ENCODE measurements around the gene ARHGAP24.

DNA sequence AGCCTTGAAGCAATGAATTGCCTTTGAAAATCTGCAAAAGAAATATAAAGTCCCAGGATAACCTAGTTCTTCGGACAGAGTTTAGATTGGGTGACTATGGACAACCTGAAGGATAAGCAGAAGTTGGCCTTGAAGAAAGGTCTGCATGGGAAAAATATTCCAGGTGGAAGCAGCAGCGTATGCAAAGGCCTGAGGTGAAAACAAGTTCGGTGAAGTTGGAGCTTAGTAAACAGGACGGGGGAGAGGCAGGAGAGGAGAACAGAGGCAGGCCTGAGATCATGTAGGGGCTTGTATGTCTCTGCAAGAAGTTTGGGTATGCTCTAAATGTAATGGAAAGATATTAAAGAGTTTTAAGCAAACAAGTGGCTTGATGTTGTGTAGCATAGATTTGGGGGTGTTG, 176.0 kb downstream of the ARHGAP24 start:
- TF ChIP-seq EGR1 (IDR thresholded peaks at IDR 0.05; ENCODE audit: low read depth) (no peak), POLR2AphosphoS5 (IDR thresholded peaks at IDR 0.05; ENCODE audit: low read depth, low read length) (no peak), EZH2 (IDR thresholded peaks at IDR 0.05) (no peak), YY1 (IDR thresholded peaks at IDR 0.05; ENCODE audit: extremely low read depth, insufficient replicate concordance, low read depth, low read length) (no peak), ZNF274 (IDR thresholded peaks at IDR 0.05; ENCODE audit: low read depth, low read length) (no peak), TCF7L2 (IDR thresholded peaks at IDR 0.05; ENCODE audit: borderline replicate concordance, extremely low read depth, insufficient read depth, insufficient read length) (no peak), POLR2A (IDR thresholded peaks at IDR 0.05; ENCODE audit: borderline replicate concordance, extremely low read depth, insufficient read depth, insufficient read length) (no peak), JUND (IDR thresholded peaks at IDR 0.05) (no peak), RAD21 (IDR thresholded peaks at IDR 0.05; ENCODE audit: low read depth) (no peak), ZFX (IDR thresholded peaks at IDR 0.05) (no peak)
- TF ChIP-seq, protein P1, sequence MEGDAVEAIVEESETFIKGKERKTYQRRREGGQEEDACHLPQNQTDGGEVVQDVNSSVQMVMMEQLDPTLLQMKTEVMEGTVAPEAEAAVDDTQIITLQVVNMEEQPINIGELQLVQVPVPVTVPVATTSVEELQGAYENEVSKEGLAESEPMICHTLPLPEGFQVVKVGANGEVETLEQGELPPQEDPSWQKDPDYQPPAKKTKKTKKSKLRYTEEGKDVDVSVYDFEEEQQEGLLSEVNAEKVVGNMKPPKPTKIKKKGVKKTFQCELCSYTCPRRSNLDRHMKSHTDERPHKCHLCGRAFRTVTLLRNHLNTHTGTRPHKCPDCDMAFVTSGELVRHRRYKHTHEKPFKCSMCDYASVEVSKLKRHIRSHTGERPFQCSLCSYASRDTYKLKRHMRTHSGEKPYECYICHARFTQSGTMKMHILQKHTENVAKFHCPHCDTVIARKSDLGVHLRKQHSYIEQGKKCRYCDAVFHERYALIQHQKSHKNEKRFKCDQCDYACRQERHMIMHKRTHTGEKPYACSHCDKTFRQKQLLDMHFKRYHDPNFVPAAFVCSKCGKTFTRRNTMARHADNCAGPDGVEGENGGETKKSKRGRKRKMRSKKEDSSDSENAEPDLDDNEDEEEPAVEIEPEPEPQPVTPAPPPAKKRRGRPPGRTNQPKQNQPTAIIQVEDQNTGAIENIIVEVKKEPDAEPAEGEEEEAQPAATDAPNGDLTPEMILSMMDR (IDR thresholded peaks at IDR 0.05 in 2 of 3, conservative IDR thresholded peaks at IDR 0.05 in 1 of 3; ENCODE audit: borderline replicate concordance in 1 of 3, insufficient read depth in 1 of 3, low read depth in 2 of 3, low read length in 2 of 3): no peak
- TF ChIP-seq, protein P2, sequence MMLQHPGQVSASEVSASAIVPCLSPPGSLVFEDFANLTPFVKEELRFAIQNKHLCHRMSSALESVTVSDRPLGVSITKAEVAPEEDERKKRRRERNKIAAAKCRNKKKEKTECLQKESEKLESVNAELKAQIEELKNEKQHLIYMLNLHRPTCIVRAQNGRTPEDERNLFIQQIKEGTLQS (IDR thresholded peaks at IDR 0.05): no peak
